Non-pigmented ciliary epithelial cell (primary cell): Measurements from ENCODE around the gene FSTL5.

Experiments used
- DNase-seq: peaks from one replicate; pipeline ENCODE4 v3.0.0-alpha.2; 2010; ENCODE audit warnings: low read depth

FSTL5 gene

GRCh38 chr4:161704040-161704439, 459.8 kb downstream of the FSTL5 start:
- no peak for DNase-seq

- no peak for DNase-seq
Observed at GRCh38 chr4:161702287-161702686, 461.5 kb downstream of the FSTL5 start.

- DNase-seq, result no peak
Observed at GRCh38 chr4:161696944-161697343, 466.9 kb downstream of the FSTL5 start.

GRCh38 chr4:161680146-161680545, 483.7 kb downstream of the FSTL5 start:
- no peak for DNase-seq

GRCh38 chr4:161664740-161665139, 499.1 kb downstream of the FSTL5 start:
- no peak for DNase-seq

GRCh38 chr4:161663844-161664243, 500.0 kb downstream of the FSTL5 start:
- no peak for DNase-seq

GRCh38 chr4:161658676-161659075, 505.1 kb downstream of the FSTL5 start:
- DNase-seq, result no peak

- no peak for DNase-seq
Observed at GRCh38 chr4:161657616-161658015, 506.2 kb downstream of the FSTL5 start.

GRCh38 chr4:161656594-161656993, 507.2 kb downstream of the FSTL5 start:
- no peak for DNase-seq

- no peak for DNase-seq
Observed at GRCh38 chr4:161655148-161655547, 508.7 kb downstream of the FSTL5 start.

GRCh38 chr4:161653697-161654096, 510.1 kb downstream of the FSTL5 start:
- DNase-seq, result no peak

GRCh38 chr4:161651586-161651985, 512.2 kb downstream of the FSTL5 start:
- DNase-seq, result no peak

GRCh38 chr4:161650812-161651211, 513.0 kb downstream of the FSTL5 start:
- DNase-seq, result no peak

- DNase-seq, result no peak
Observed at GRCh38 chr4:161647757-161648156, 516.0 kb downstream of the FSTL5 start.

- no peak for DNase-seq
Observed at GRCh38 chr4:161642708-161643107, 521.1 kb downstream of the FSTL5 start.

- DNase-seq, result no peak
Observed at GRCh38 chr4:161629694-161630441, 533.9 kb downstream of the FSTL5 start.

GRCh38 chr4:161604516-161605300, 559.1 kb downstream of the FSTL5 start:
- DNase-seq, result no peak

GRCh38 chr4:161601011-161601410, 562.8 kb downstream of the FSTL5 start:
- no peak for DNase-seq

- DNase-seq, result no peak
Observed at GRCh38 chr4:161595230-161595771, 568.5 kb downstream of the FSTL5 start.

GRCh38 chr4:161585011-161585410, 578.8 kb downstream of the FSTL5 start:
- no peak for DNase-seq

GRCh38 chr4:161583549-161583948, 580.3 kb downstream of the FSTL5 start:
- no peak for DNase-seq

- no peak for DNase-seq
Observed at GRCh38 chr4:161581262-161582230, 582.3 kb downstream of the FSTL5 start.
